HepG2 (cell line): ENCODE results near the gene CTSZ. TPM values are rescaled to one million over a fixed set of nuclear protein-coding genes. Genes with fewer than 3 reads are reported as not detected.

Experiments used
- AKAP8 ChIP-seq: sonication (generic); formaldehyde crosslinking; IDR thresholded peaks from 2 replicates; pipeline ENCODE4 v1.5.1; 2020; ENCODE audit warnings: mild to moderate bottlenecking, missing genetic modification reagents
- CHD4 ChIP-seq: fragments of 200-600 bp; sonication (generic); IDR thresholded peaks from 2 replicates; pipeline ENCODE4 v1.7.0; 2017; ENCODE audit warnings: mild to moderate bottlenecking, low read length, borderline replicate concordance
- CREB1 ChIP-seq, 2 experiments: fragments of 450-650 bp in 1 of 2; IDR thresholded peaks; 2 replicates each; pipeline ENCODE4 v1.6.1; 2016 to 2017; ENCODE audit warnings: control low read depth in 1 of 2, mild to moderate bottlenecking in 1 of 2, missing compliant biosample characterization in 1 of 2, missing genetic modification characterization in 1 of 2
- GTF3A ChIP-seq: sonication (generic); formaldehyde crosslinking; conservative IDR thresholded peaks from 2 replicates; pipeline ENCODE4 v1.4.0; 2020; ENCODE audit warnings: mild to moderate bottlenecking, missing genetic modification reagents
- HCFC1 ChIP-seq: fragments of 150-350 bp; IDR thresholded peaks from 2 replicates; pipeline ENCODE4 v1.6.1; 2014; ENCODE audit warnings: low read depth, low read length
- HIVEP1 ChIP-seq: sonication (generic); formaldehyde crosslinking; IDR thresholded peaks from 2 replicates; pipeline ENCODE4 v1.4.0; 2020; ENCODE audit warnings: mild to moderate bottlenecking, missing genetic modification reagents
- KAT2B ChIP-seq: fragments of 150-350 bp; IDR thresholded peaks from 2 replicates; pipeline ENCODE4 v1.6.1; 2014; ENCODE audit warnings: low read depth, low read length, borderline replicate concordance
- KDM4B ChIP-seq: sonication (generic); formaldehyde crosslinking; IDR thresholded peaks from 2 replicates; pipeline ENCODE4 v1.4.0; 2020; ENCODE audit warnings: missing genetic modification reagents
- KDM5A ChIP-seq: fragments of 200-600 bp; sonication (generic); IDR thresholded peaks from 2 replicates; pipeline ENCODE4 v1.7.0; 2018; ENCODE audit warnings: antibody characterized with exemption, mild to moderate bottlenecking, low read length, borderline replicate concordance
- NCOA5 ChIP-seq: sonication (generic); formaldehyde crosslinking; IDR thresholded peaks from 2 replicates; pipeline ENCODE4 v1.4.0; 2020; ENCODE audit warnings: missing genetic modification reagents
- NFRKB ChIP-seq: fragments of 450-650 bp; IDR thresholded peaks from 2 replicates; pipeline ENCODE4 v1.6.1; 2017
- RARA ChIP-seq: IDR thresholded peaks from 2 replicates; pipeline ENCODE4 v1.6.1; 2016; ENCODE audit warnings: missing genetic modification reagents, missing compliant biosample characterization
- SOX13 ChIP-seq, 3 experiments: fragments of 450-650 bp in 1 of 3; sonication (generic) in 1 of 3; formaldehyde crosslinking in 1 of 3; IDR thresholded peaks in 2 of 3; conservative IDR thresholded peaks in 1 of 3; 2 replicates each; pipeline versions ENCODE4 v1.5.0 to v1.6.1; 2016 to 2020; ENCODE audit warnings: antibody characterized with exemption in 1 of 3, mild to moderate bottlenecking in 1 of 3, missing compliant biosample characterization in 1 of 3, missing genetic modification reagents in 1 of 3, moderate library complexity in 1 of 3
- SRY ChIP-seq: sonication (generic); formaldehyde crosslinking; IDR thresholded peaks from 2 replicates; pipeline ENCODE4 v1.8.0; 2022; ENCODE audit warnings: mild to moderate bottlenecking, missing genetic modification reagents
- ZBTB7B ChIP-seq: sonication (generic); formaldehyde crosslinking; IDR thresholded peaks from 2 replicates; pipeline ENCODE4 v1.4.0; 2020; ENCODE audit warnings: missing genetic modification reagents
- ZNF274 ChIP-seq: sonication (generic); formaldehyde crosslinking; IDR thresholded peaks from 2 replicates; pipeline ENCODE4 v1.5.1; 2020; ENCODE audit warnings: mild to moderate bottlenecking, missing genetic modification reagents
- ZNF296 ChIP-seq: sonication (generic); formaldehyde crosslinking; conservative IDR thresholded peaks from 2 replicates; pipeline ENCODE4 v1.5.0; 2020; ENCODE audit warnings: mild to moderate bottlenecking, missing genetic modification reagents
- ZNF501 ChIP-seq: sonication (generic); formaldehyde crosslinking; IDR thresholded peaks from 2 replicates; pipeline ENCODE4 v1.5.1; 2020; ENCODE audit warnings: mild to moderate bottlenecking, moderate library complexity, missing genetic modification reagents
- ZNF530 ChIP-seq: sonication (generic); formaldehyde crosslinking; IDR thresholded peaks from 2 replicates; pipeline ENCODE4 v1.5.0; 2020; ENCODE audit warnings: low read depth, mild to moderate bottlenecking, missing genetic modification reagents
- ZNF670 ChIP-seq: sonication (generic); formaldehyde crosslinking; IDR thresholded peaks from 2 replicates; pipeline ENCODE4 v1.8.0; 2022; ENCODE audit warnings: mild to moderate bottlenecking, missing genetic modification reagents, borderline replicate concordance
- ZNF720 ChIP-seq: sonication (generic); formaldehyde crosslinking; IDR thresholded peaks from 2 replicates; pipeline ENCODE4 v1.4.0; 2020; ENCODE audit warnings: missing genetic modification reagents
- ZNF780A ChIP-seq: sonication (generic); formaldehyde crosslinking; IDR thresholded peaks from 2 replicates; pipeline ENCODE4 v1.8.0; 2022; ENCODE audit warnings: mild to moderate bottlenecking, missing genetic modification reagents, moderate library complexity
- ZNF878 ChIP-seq: sonication (generic); formaldehyde crosslinking; IDR thresholded peaks from 2 replicates; pipeline ENCODE4 v1.8.1; 2023; ENCODE audit warnings: mild to moderate bottlenecking, missing genetic modification reagents, moderate library complexity
- polyA plus RNA-seq, 8 experiments: library from polyadenylated mRNA; depleted of rRNA in 3 of 8; stranded (reverse) in 7 of 8; unstranded in 1 of 8; fragments of >200 nt; fragmentation: Illumina TruSeq in 4 of 8; extraction: Trizol in 4 of 8; gene quantifications; 2 replicates each; pipeline versions ENCODE4 v1.2.1 to v1.2.3, GENCODE V29; 2011 to 2016; ENCODE audit warnings: low read depth in 4 of 8, missing spikeins in 1 of 8, mixed read lengths in 1 of 8; ENCODE audit not compliant: insufficient read depth in 1 of 8
- total RNA-seq, 5 experiments: library from RNA; depleted of rRNA; stranded (reverse); fragments of >200 nt; fragmentation: Illumina TruSeq; extraction: Trizol; gene quantifications; 2 replicates each; pipeline ENCODE4 v1.2.3, GENCODE V29; 2016; ENCODE audit warnings: low read depth in 1 of 5
- TF ChIP-seq, protein P1 (sequence below): fragments of 450-650 bp; IDR thresholded peaks from 2 replicates; pipeline ENCODE4 v1.6.1; 2017; ENCODE audit warnings: mild to moderate bottlenecking
- TF ChIP-seq, protein P2 (sequence below): sonication (generic); formaldehyde crosslinking; conservative IDR thresholded peaks from 2 replicates; pipeline ENCODE4 v1.8.1; 2023; ENCODE audit warnings: missing genetic modification reagents
- TF ChIP-seq, protein P3 (sequence below): IDR thresholded peaks from 2 replicates; pipeline ENCODE4 v1.6.1; 2012; ENCODE audit warnings: inconsistent platforms
- TF ChIP-seq, protein P4 (sequence below): sonication (generic); formaldehyde crosslinking; IDR thresholded peaks from 2 replicates; pipeline ENCODE4 v1.9.0; 2022; ENCODE audit warnings: low read depth, missing genetic modification reagents

The CTSZ gene
- total and polyA plus RNA-seq, 2 of the 13 experiments (the other 11 are each of a cell fraction or from before 2014, with no cell fraction given) = 0.33 TPM; not detected in 1

DNA sequence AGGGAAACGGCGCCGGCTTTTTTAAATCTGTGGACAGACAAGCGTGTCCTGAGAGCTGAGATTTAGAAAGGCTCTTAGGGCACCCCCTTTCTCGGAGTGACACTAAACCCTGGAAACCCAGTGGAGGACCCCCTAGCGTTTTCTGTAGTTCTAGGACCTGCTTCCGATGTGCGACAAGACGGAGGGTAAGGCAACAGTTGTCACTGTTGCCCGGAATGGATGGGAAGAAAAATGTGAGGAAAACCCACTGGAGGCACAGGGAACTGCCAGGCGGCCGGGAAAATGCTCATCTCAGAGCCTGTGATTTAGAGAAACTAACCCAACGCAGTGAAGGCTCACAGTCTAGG lies 25.6 kb upstream of the CTSZ start (continued):
- TF ChIP-seq AKAP8 (no peak), ZNF530 (CRISPR knock-in tag) (no peak), ZBTB7B (CRISPR knock-in tag) (peak; percentile 4; the same call in 1 of the 2 replicates), SOX13 (IDR thresholded peaks at IDR 0.05) (peak; percentile 8; the same call in 1 of the 2 replicates), SOX13 (CRISPR knock-in tag; conservative IDR thresholded peaks at IDR 0.05 in 1 of 2, IDR thresholded peaks at IDR 0.05 in 1 of 2) (peak in 1 of 2 experiments; percentile 87; a peak in 1 of 4 replicates), NFRKB (no peak), NCOA5 (CRISPR knock-in tag) (no peak), HCFC1 (no peak), KDM5A (peak; percentile 17; the same call in 1 of the 2 replicates), KAT2B (no peak), ZNF296 (no peak), ZNF670 (no peak), ZNF501 (0 out of 2 replicates have a peak, but pooled peaks have one; percentile 14), ZNF780A (CRISPR knock-in tag) (no peak), ZNF274 (CRISPR knock-in tag) (no peak), ZNF720 (CRISPR knock-in tag) (peak; percentile 19; the same call in 1 of the 2 replicates), ZNF878 (CRISPR knock-in tag) (peak; percentile 98; the same call in 1 of the 2 replicates), CREB1 (IDR thresholded peaks at IDR 0.05) (no peak), CREB1 (CRISPR knock-in tag; IDR thresholded peaks at IDR 0.05) (0 out of 2 replicates have a peak, but pooled peaks have one; percentile 34), RARA (CRISPR knock-in tag) (no peak), HIVEP1 (CRISPR knock-in tag) (no peak), SRY (CRISPR knock-in tag) (no peak), GTF3A (CRISPR knock-in tag) (no peak), CHD4 (0 out of 2 replicates have a peak, but pooled peaks have one; percentile 59), KDM4B (no peak)
- TF ChIP-seq, protein P1, sequence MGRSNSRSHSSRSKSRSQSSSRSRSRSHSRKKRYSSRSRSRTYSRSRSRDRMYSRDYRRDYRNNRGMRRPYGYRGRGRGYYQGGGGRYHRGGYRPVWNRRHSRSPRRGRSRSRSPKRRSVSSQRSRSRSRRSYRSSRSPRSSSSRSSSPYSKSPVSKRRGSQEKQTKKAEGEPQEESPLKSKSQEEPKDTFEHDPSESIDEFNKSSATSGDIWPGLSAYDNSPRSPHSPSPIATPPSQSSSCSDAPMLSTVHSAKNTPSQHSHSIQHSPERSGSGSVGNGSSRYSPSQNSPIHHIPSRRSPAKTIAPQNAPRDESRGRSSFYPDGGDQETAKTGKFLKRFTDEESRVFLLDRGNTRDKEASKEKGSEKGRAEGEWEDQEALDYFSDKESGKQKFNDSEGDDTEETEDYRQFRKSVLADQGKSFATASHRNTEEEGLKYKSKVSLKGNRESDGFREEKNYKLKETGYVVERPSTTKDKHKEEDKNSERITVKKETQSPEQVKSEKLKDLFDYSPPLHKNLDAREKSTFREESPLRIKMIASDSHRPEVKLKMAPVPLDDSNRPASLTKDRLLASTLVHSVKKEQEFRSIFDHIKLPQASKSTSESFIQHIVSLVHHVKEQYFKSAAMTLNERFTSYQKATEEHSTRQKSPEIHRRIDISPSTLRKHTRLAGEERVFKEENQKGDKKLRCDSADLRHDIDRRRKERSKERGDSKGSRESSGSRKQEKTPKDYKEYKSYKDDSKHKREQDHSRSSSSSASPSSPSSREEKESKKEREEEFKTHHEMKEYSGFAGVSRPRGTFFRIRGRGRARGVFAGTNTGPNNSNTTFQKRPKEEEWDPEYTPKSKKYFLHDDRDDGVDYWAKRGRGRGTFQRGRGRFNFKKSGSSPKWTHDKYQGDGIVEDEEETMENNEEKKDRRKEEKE = no peak
- TF ChIP-seq, protein P2, sequence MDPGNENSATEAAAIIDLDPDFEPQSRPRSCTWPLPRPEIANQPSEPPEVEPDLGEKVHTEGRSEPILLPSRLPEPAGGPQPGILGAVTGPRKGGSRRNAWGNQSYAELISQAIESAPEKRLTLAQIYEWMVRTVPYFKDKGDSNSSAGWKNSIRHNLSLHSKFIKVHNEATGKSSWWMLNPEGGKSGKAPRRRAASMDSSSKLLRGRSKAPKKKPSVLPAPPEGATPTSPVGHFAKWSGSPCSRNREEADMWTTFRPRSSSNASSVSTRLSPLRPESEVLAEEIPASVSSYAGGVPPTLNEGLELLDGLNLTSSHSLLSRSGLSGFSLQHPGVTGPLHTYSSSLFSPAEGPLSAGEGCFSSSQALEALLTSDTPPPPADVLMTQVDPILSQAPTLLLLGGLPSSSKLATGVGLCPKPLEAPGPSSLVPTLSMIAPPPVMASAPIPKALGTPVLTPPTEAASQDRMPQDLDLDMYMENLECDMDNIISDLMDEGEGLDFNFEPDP (CRISPR knock-in tag) = no peak
- TF ChIP-seq, protein P3, sequence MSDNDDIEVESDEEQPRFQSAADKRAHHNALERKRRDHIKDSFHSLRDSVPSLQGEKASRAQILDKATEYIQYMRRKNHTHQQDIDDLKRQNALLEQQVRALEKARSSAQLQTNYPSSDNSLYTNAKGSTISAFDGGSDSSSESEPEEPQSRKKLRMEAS = no peak
- TF ChIP-seq, protein P4, sequence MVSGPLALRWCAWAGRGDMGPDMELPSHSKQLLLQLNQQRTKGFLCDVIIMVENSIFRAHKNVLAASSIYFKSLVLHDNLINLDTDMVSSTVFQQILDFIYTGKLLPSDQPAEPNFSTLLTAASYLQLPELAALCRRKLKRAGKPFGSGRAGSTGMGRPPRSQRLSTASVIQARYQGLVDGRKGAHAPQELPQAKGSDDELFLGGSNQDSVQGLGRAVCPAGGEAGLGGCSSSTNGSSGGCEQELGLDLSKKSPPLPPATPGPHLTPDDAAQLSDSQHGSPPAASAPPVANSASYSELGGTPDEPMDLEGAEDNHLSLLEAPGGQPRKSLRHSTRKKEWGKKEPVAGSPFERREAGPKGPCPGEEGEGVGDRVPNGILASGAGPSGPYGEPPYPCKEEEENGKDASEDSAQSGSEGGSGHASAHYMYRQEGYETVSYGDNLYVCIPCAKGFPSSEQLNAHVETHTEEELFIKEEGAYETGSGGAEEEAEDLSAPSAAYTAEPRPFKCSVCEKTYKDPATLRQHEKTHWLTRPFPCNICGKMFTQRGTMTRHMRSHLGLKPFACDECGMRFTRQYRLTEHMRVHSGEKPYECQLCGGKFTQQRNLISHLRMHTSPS (CRISPR knock-in tag) = no peak
